Activated naive CD4-positive, alpha-beta T cell treated with anti-CD3 and anti-CD28 coated beads for 36 hours (primary cell): ENCODE measurements around the gene MCAT. TPM values are rescaled to one million over a fixed set of nuclear protein-coding genes. Genes with fewer than 3 reads are reported as not detected.

Experiments used
- CTCF ChIA-PET: fragments of 350-600 bp; sonication (Branson Sonifier 250); formaldehyde crosslinking; loops from one replicate; lab custom pipeline; 2021; ENCODE audit warnings: antibody characterized with exemption; lab: Charles Lee
- DNase-seq: peaks from one replicate; pipeline ENCODE4 v3.0.0-alpha.2; 2020
- H3K27ac Mint-ChIP-seq: one replicate; pipeline ENCODE4 v1.8.0; 2021; ENCODE audit warnings: mild to moderate bottlenecking, mixed read lengths
- H3K27me3 Mint-ChIP-seq: one replicate; pipeline ENCODE4 v1.8.0; 2021; ENCODE audit warnings: low read depth, mixed read lengths
- H3K36me3 Mint-ChIP-seq: one replicate; pipeline ENCODE4 v1.8.0; 2021; ENCODE audit warnings: low read depth, mixed read lengths
- H3K4me1 Mint-ChIP-seq: one replicate; pipeline ENCODE4 v1.8.0; 2021; ENCODE audit warnings: low read depth, mixed read lengths
- H3K4me3 Mint-ChIP-seq: one replicate; pipeline ENCODE4 v1.8.0; 2021; ENCODE audit warnings: mild to moderate bottlenecking, moderate library complexity, mixed read lengths
- H3K9me3 Mint-ChIP-seq: one replicate; pipeline ENCODE4 v1.8.0; 2021; ENCODE audit warnings: mixed read lengths
- intact Hi-C: fragments of 100-400 bp; cut with micrococcal nuclease; formaldehyde crosslinking; loops from one replicate; pipeline ENCODE4 v1.15.1; 2023
- total RNA-seq, 2 experiments: library from RNA; stranded (reverse); gene quantifications; one replicate each; pipeline ENCODE4 v1.2.3, GENCODE V29; 2021

Gene MCAT
- total RNA-seq, 2 experiments from 2014 or later = 10.0 to 10.5 TPM

DNA sequence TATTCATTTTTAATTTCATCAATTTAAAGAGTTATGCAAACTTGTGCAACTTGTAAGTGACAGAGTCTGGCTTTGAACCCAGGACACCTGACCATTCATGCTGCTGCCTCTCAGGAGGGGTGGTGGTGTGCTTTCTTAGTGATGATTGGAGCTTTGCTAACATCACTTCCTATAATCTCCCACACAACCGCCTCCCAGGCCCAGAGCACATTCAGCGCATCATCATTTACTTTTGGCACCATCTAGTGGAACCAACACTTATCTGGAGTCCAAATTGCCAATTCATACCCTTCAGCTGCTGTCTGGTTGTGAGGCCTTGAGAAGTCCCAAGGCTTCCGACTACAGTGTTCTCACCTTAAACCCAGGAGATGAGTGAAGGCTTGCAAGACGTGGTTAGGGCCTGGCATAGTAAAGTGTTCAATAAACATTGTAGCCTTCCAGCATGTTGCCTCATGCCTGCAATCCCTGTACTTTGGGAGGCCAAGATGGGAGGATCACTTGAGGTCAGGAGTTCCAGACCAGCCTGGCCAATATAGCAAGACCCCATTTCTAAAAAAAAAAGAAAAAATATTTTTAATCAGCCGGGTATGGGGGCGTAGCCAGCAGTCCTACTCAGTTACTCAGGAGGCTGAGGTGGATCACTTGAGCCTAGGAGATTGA is 52.9 kb downstream of the MCAT start:
- Mint-ChIP-seq H3K4me3 (peak overlapping the region; percentile 63), H3K27me3 (no peaks in the 10 kb centered on the region), H3K36me3 (no peaks in the 10 kb centered on the region), H3K9me3 (no peaks in the 10 kb centered on the region), H3K27ac (no peak overlapping the region), H3K4me1 (peaks cover 14% of the 10 kb centered on the region)
- intact Hi-C loops = loop anchor here (1.0 to 5.0 kb wide), 3 partner anchors 223 to 428 kb away; no protein-coding TSS in a partner anchor
- peak; percentile 79 for DNase-seq
- CTCF ChIA-PET = interaction anchor here (0.6 to 1.5 kb wide), 9 partner anchors 14 to 469 kb away, joined by 3 to 5 read pairs (median 3); no protein-coding TSS in a partner anchor

GRCh38 chr22:43088984-43089717 is 54.0 kb downstream of the MCAT start, which contains the start of gene TTLL1:
TTLL1 (minus strand) TSS chr22:43089391; CDS start chr22:43075586, 13,805 bp downstream.
- CTCF ChIA-PET = no interaction called here
- intact Hi-C loops = loop anchor here (1.0 to 10.0 kb wide), 4 partner anchors 74 to 475 kb away; partner anchors contain the start of genes PACSIN2, POLDIP3 and TTLL12
- Mint-ChIP-seq H3K36me3 (no peaks in the 10 kb centered on the region), H3K4me1 (peaks cover 14% of the 10 kb centered on the region), H3K4me3 (peak within 1 kb of the TSS; percentile 88), H3K9me3 (no peaks in the 10 kb centered on the region), H3K27ac (peak within 1 kb of the TSS; percentile 86), H3K27me3 (no peaks in the 10 kb centered on the region)
- peak; percentile 93 for DNase-seq

DNA sequence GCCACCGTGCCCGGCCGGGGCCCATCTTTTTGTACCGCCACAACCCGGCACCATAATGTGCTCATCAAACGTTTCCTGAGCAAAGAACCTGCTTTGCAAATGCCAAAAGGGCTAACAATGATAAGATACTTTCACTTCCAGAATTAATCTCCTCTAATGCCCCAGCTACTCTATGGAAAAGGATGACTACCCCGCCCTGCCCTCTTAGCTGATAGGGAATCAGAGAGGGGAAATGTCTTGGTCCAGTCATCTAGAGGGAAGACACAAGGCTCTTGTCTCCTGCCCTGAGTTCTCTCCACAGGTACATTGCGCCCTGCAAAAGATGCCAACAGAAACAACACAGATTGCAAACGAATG is 54.6 kb downstream of the MCAT start:
- Mint-ChIP-seq H3K36me3 (no peaks in the 10 kb centered on the region), H3K9me3 (no peaks in the 10 kb centered on the region), H3K27ac (peak overlapping the region; percentile 86), H3K4me3 (peak overlapping the region; percentile 88), H3K27me3 (no peaks in the 10 kb centered on the region), H3K4me1 (peaks cover 14% of the 10 kb centered on the region)
- peak; percentile 29 for DNase-seq
- intact Hi-C loops = loop anchor here (2.0 to 10.0 kb wide), 2 partner anchors 74 to 194 kb away; partner anchors contain the start of gene PACSIN2
- CTCF ChIA-PET = no interaction called here

DNA sequence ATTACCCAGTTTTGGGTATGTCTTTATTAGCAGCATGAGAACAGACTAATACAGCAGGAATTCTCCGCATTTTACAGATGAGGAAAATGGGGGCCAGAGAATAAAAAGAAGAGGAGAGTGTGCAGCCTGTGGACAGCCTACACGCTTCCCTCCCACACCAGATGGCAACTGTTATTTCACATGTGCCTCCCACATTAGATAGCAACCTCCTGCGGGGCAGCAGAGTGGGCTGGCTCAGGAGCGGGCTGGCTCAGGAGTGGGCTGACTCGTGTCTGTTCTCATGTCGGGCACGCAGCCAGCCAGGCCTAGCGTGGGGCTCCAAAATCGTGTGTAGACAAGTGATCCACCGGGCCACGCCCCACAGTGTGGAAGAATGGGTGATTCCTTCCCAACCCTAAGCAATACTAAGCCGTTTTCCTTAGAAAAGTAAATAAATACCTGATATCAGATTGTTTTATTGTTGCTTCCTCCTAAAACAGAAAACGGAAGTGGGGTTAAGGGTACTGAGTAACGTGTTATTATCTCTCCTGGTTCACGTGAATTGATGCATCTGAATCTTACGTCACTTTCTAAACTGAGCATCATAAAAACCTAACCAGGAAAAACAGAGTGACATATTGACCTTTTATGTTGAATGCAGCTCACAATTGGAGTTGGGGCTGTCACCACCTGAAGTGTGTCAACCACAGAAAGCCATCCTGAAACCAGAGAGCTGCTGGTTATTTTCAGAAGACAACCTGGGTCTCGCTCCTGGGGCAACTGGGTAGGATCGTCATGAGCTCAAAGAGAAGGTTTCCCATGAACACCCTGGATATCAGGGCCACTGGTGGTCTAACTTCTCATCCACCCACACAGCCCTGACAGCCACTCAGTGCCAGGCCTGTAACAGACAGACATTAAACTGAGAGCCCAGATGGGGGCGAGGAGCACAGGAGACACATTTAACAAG is 57.3 kb downstream of the MCAT start:
- H3K27ac Mint-ChIP-seq = no peak overlapping the region
- peaks cover 14% of the 10 kb centered on the region for H3K4me1 Mint-ChIP-seq
- no peak for DNase-seq
- H3K27me3 Mint-ChIP-seq = no peaks in the 10 kb centered on the region
- no peak overlapping the region for H3K4me3 Mint-ChIP-seq
- H3K9me3 Mint-ChIP-seq = no peaks in the 10 kb centered on the region
- CTCF ChIA-PET = interaction anchor here (1.5 kb wide), 1 partner anchor 26 kb away, joined by 4 read pairs; no protein-coding TSS in a partner anchor
- H3K36me3 Mint-ChIP-seq = no peaks in the 10 kb centered on the region
- intact Hi-C loops = loop anchor here (10.0 kb wide), 1 partner anchor 191 kb away; no protein-coding TSS in a partner anchor

Other genes starting within 250 kb of the MCAT start
- gene PACSIN2, start 128.2 kb downstream of the MCAT start, total RNA-seq = 10 to 100 TPM; 31.2 to 32.9 TPM
- 1 to 10 TPM; 7.4 TPM for gene TTLL1, start 54.0 kb downstream of the MCAT start, total RNA-seq
- gene BIK, start 32.6 kb downstream of the MCAT start, total RNA-seq = 1 to 10 TPM; 2.0 to 2.5 TPM
- gene TSPO, start 8.2 kb upstream of the MCAT start, total RNA-seq = 100 to 1,000 TPM; 112 to 121 TPM
- gene TTLL12, start 43.7 kb upstream of the MCAT start, total RNA-seq = 10 to 100 TPM; 63.1 to 64.6 TPM
- gene SCUBE1, start 200.0 kb upstream of the MCAT start, total RNA-seq = not detected